Gastroesophageal sphincter (tissue), 4 donors: ENCODE results near the gene PRDM1. TPM values are rescaled to one million over a fixed set of nuclear protein-coding genes. Genes with fewer than 3 reads are reported as not detected.

Experiments used
- ATAC-seq: fragments of 150-250 bp; one replicate; pipeline ENCODE4 v1.9.1; 2016; ENCODE audit warnings: mild to moderate bottlenecking, moderate library complexity
- H3K27ac ChIP-seq, 4 donors: fragments of 200-600 bp; sonication (generic) in 3 of 4; 1 replicate in 3 of 4; 2 replicates in 1 of 4; pipeline ENCODE4 v1.5.1; 2016 to 2019
- H3K27me3 ChIP-seq: fragments of 200-600 bp; sonication (generic); one replicate; pipeline ENCODE4 v1.5.1; 2019
- H3K36me3 ChIP-seq, 2 donors: fragments of 200-600 bp; sonication (generic); one replicate each; pipeline ENCODE4 v1.5.1; 2019; ENCODE audit warnings: control low read depth in 1 of 2
- H3K4me1 ChIP-seq, 3 donors: fragments of 200-600 bp; sonication (generic); 1 replicate in 2 of 3; 2 replicates in 1 of 3; pipeline ENCODE4 v1.5.1; 2016 to 2019; ENCODE audit warnings: control low read depth in 2 of 3
- H3K4me3 ChIP-seq, 2 donors: fragments of 200-600 bp; sonication (generic); one replicate each; pipeline ENCODE4 v1.5.1; 2019; ENCODE audit warnings: mild to moderate bottlenecking in 1 of 2, moderate library complexity in 1 of 2
- H3K9me3 ChIP-seq, 3 donors: fragments of 200-600 bp; sonication (generic); one replicate each; pipeline ENCODE4 v1.5.1; 2017 to 2019; ENCODE audit warnings: control low read depth in 2 of 3
- CTCF ChIP-seq, 4 experiments: fragments of 200-600 bp in 2 of 4; fragments of 450-650 bp in 2 of 4; sonication (generic) in 1 of 4; IDR thresholded peaks; one replicate each; pipeline ENCODE4 v1.5.1; 2017 to 2019; ENCODE audit warnings: antibody characterized with exemption in 4 of 4, mild to moderate bottlenecking in 2 of 4, moderate library complexity in 2 of 4
- EP300 ChIP-seq: sonication (generic); formaldehyde crosslinking; IDR thresholded peaks from one replicate; pipeline ENCODE4 v1.6.1; 2017; ENCODE audit warnings: antibody characterized with exemption, mild to moderate bottlenecking
- POLR2A ChIP-seq, 2 donors: fragments of 450-650 bp; IDR thresholded peaks; one replicate each; pipeline ENCODE4 v1.6.1; 2017; ENCODE audit warnings: antibody characterized with exemption in 2 of 2, mild to moderate bottlenecking in 2 of 2, moderate library complexity in 1 of 2
- POLR2AphosphoS5 ChIP-seq: sonication (generic); formaldehyde crosslinking; IDR thresholded peaks from one replicate; pipeline ENCODE4 v1.6.1; 2017; ENCODE audit warnings: antibody characterized with exemption
- WGBS, 2 donors: methylation state at CpG; one replicate each; pipeline ENCODE4 v1.1.5; 2018; ENCODE audit warnings: low coverage in 1 of 2; 5-methylcytosine and 5-hydroxymethylcytosine counted together
- total RNA-seq, 4 donors: library from RNA; depleted of rRNA; stranded (reverse); fragments of >200 nt; gene quantifications; one replicate each; pipeline ENCODE4 v1.1.0, GENCODE V29; 2016

Gene PRDM1
- total RNA-seq, 4 donors from 2014 or later, result 1.8 to 4.0 (median 3.2) TPM

- WGBS, 2 donors, result 60% methylated on average over 1 of the region's 1 CpG; no CpG with 5 or more reads in 1 of the 2 donors
- Histone ChIP-seq H3K4me1 (peaks cover 0 to 5% (median 0%) of the 10 kb centered on the region in 3 donors), H3K27ac (no peak overlapping the region), H3K27me3 (no peaks in the 10 kb centered on the region), H3K36me3 (no peaks in the 10 kb centered on the region), H3K4me3 (no peak overlapping the region), H3K9me3 (no peaks in the 10 kb centered on the region)
- TF ChIP-seq CTCF (IDR thresholded peaks at IDR 0.05) (no peak), POLR2AphosphoS5 (no peak), POLR2A (IDR thresholded peaks at IDR 0.05) (no peak), EP300 (no peak)
- no peak for ATAC-seq
Observed at GRCh38 chr6:106064756-106065155, 21.4 kb upstream of the PRDM1 start.

- TF ChIP-seq POLR2AphosphoS5 (no peak), CTCF (IDR thresholded peaks at IDR 0.05) (no peak), EP300 (no peak), POLR2A (IDR thresholded peaks at IDR 0.05) (no peak)
- Histone ChIP-seq H3K27ac (no peak overlapping the region), H3K36me3 (no peaks in the 10 kb centered on the region), H3K27me3 (no peaks in the 10 kb centered on the region), H3K4me3 (no peak overlapping the region), H3K4me1 (peaks cover 0 to 6% (median 0%) of the 10 kb centered on the region in 3 donors), H3K9me3 (no peaks in the 10 kb centered on the region)
- no peak for ATAC-seq
- WGBS, 2 donors, result 23 to 47% methylated on average over 1 of the region's 1 CpG
Observed at GRCh38 chr6:106066989-106067388, 19.1 kb upstream of the PRDM1 start.

- TF ChIP-seq EP300 (no peak), POLR2AphosphoS5 (no peak), POLR2A (IDR thresholded peaks at IDR 0.05) (no peak), CTCF (IDR thresholded peaks at IDR 0.05) (no peak)
- 11 to 41% methylated on average over 5 to 8 of the region's 8 CpGs for WGBS, 2 donors
- peaks cover 0 to 6% (median 0%) of the 10 kb centered on the region in 3 donors for H3K4me1 ChIP-seq
- H3K4me3 ChIP-seq, result no peak overlapping the region
- no peaks in the 10 kb centered on the region for H3K9me3 ChIP-seq
- no peak overlapping the region for H3K27ac ChIP-seq
- H3K36me3 ChIP-seq, result no peaks in the 10 kb centered on the region
- peaks cover 3% of the 10 kb centered on the region for H3K27me3 ChIP-seq
- ATAC-seq, result no peak
Observed at GRCh38 chr6:106069478-106069877, 16.7 kb upstream of the PRDM1 start.

- Histone ChIP-seq H3K36me3 (no peaks in the 10 kb centered on the region), H3K27ac (no peak overlapping the region), H3K9me3 (no peaks in the 10 kb centered on the region), H3K4me3 (no peak overlapping the region), H3K4me1 (peaks cover 0 to 6% (median 0%) of the 10 kb centered on the region in 3 donors), H3K27me3 (peaks cover 7% of the 10 kb centered on the region)
- 67 to 83% methylated on average over 1 of the region's 1 CpG for WGBS, 2 donors
- no peak for ATAC-seq
- TF ChIP-seq EP300, result no peak
- no peak for TF ChIP-seq POLR2AphosphoS5
Observed at GRCh38 chr6:106070636-106071035, 15.5 kb upstream of the PRDM1 start.

- peaks cover 0 to 6% (median 0%) of the 10 kb centered on the region in 3 donors for H3K4me1 ChIP-seq
- H3K27ac ChIP-seq, result no peak overlapping the region
- TF ChIP-seq POLR2A (IDR thresholded peaks at IDR 0.05) (no peak), CTCF (IDR thresholded peaks at IDR 0.05) (no peak), POLR2AphosphoS5 (no peak), EP300 (no peak)
- peaks cover 7% of the 10 kb centered on the region for H3K27me3 ChIP-seq
- 77 to 89% methylated on average over 4 to 5 of the region's 8 CpGs for WGBS, 2 donors
- no peak for ATAC-seq
- H3K4me3 ChIP-seq, result no peak overlapping the region
- no peaks in the 10 kb centered on the region for H3K9me3 ChIP-seq
- H3K36me3 ChIP-seq, result no peaks in the 10 kb centered on the region
Observed at GRCh38 chr6:106072501-106073090, 13.5 kb upstream of the PRDM1 start.
